GM12878 (cell line): Measurements from ENCODE around the gene ARL16. TPM values are rescaled to one million over a fixed set of nuclear protein-coding genes. Genes with fewer than 3 reads are reported as not detected.
A peak's percentile ranks its signal among the peaks of the same experiment; 100 is the strongest.

Experiments used
- CHD2 ChIP-seq: IDR thresholded peaks from 2 replicates; pipeline ENCODE4 v1.6.1; 2011; ENCODE audit warnings: low read depth, low read length, improper control_type of control experiment, borderline replicate concordance
- CREM ChIP-seq: IDR thresholded peaks from 2 replicates; pipeline ENCODE4 v1.6.1; 2014; ENCODE audit warnings: antibody characterized with exemption, low read depth
- CUX1 ChIP-seq: IDR thresholded peaks from 2 replicates; pipeline ENCODE4 v1.6.1; 2012; ENCODE audit warnings: improper control_type of control experiment, low read depth, low read length; ENCODE audit not compliant: insufficient replicate concordance
- EGR1 ChIP-seq, 2 experiments: IDR thresholded peaks; 1 replicate in 1 of 2; 2 replicates in 1 of 2; pipeline ENCODE4 v1.6.1; 2011 to 2012; ENCODE audit warnings: low read depth in 2 of 2, low read length in 2 of 2, borderline replicate concordance in 1 of 2, mild to moderate bottlenecking in 1 of 2, moderate library complexity in 1 of 2
- IRF4 ChIP-seq: IDR thresholded peaks from 2 replicates; pipeline ENCODE4 v1.6.1; 2011; ENCODE audit warnings: low read depth, low read length
- MXI1 ChIP-seq: fragments of 150-350 bp; IDR thresholded peaks from 2 replicates; pipeline ENCODE4 v1.6.1; 2011; ENCODE audit warnings: low read depth, mild to moderate bottlenecking, inconsistent platforms, low read length, improper control_type of control experiment
- NBN ChIP-seq: fragments of 450-650 bp; IDR thresholded peaks from 2 replicates; pipeline ENCODE4 v1.6.1; 2016
- NFYB ChIP-seq: IDR thresholded peaks from 2 replicates; pipeline ENCODE4 v1.6.1; 2011; ENCODE audit warnings: low read depth, mild to moderate bottlenecking, low read length, improper control_type of control experiment, moderate library complexity; ENCODE audit not compliant: insufficient read depth
- RB1 ChIP-seq: fragments of 450-650 bp; formaldehyde crosslinking; IDR thresholded peaks from 2 replicates; pipeline ENCODE4 v1.6.1; 2017; ENCODE audit warnings: mild to moderate bottlenecking, borderline replicate concordance
- RFX5 ChIP-seq: IDR thresholded peaks from 2 replicates; pipeline ENCODE4 v1.6.1; 2011; ENCODE audit warnings: low read depth, low read length, improper control_type of control experiment
- SUPT20H ChIP-seq: IDR thresholded peaks from 2 replicates; pipeline ENCODE4 v1.6.1; 2011; ENCODE audit warnings: low read depth, mild to moderate bottlenecking, low read length, moderate library complexity, borderline replicate concordance; ENCODE audit not compliant: control insufficient read depth
- USF1 ChIP-seq: IDR thresholded peaks from 2 replicates; pipeline ENCODE4 v1.6.1; 2011; ENCODE audit warnings: borderline replicate concordance, low read depth, mild to moderate bottlenecking, moderate library complexity, mixed read lengths, low read length; ENCODE audit not compliant: insufficient read depth; ENCODE audit errors: extremely low read length
- ZBED1 ChIP-seq: IDR thresholded peaks from 2 replicates; pipeline ENCODE4 v1.6.1; 2016; ENCODE audit warnings: borderline replicate concordance
- ZNF207 ChIP-seq: fragments of 450-650 bp; IDR thresholded peaks from 2 replicates; pipeline ENCODE4 v1.6.1; 2014; ENCODE audit warnings: antibody characterized with exemption, mild to moderate bottlenecking, borderline replicate concordance
- ZNF687 ChIP-seq: fragments of 450-650 bp; IDR thresholded peaks from 2 replicates; pipeline ENCODE4 v1.6.1; 2017; ENCODE audit warnings: mild to moderate bottlenecking, moderate library complexity
- polyA plus RNA-seq, 11 experiments: library from polyadenylated mRNA; depleted of rRNA in 4 of 11; unstranded in 6 of 11; stranded (reverse) in 5 of 11; fragments of >200 nt; fragmentation: Nextera tagmentation in 4 of 11; fragmentation: Illumina TruSeq in 1 of 11; extraction: Ambion mirVana in 4 of 11; extraction: Trizol in 1 of 11; gene quantifications; 1 replicate in 1 of 11; 2 replicates in 10 of 11; pipeline versions ENCODE4 v1.2.1 to v1.2.3, GENCODE V29; 2011 to 2016; ENCODE audit warnings: inconsistent platforms in 2 of 11, missing spikeins in 2 of 11, low read depth in 1 of 11
- total RNA-seq, 4 experiments: library from RNA; depleted of rRNA in 3 of 4; stranded (reverse); fragments of >200 nt in 3 of 4; fragmentation: Illumina TruSeq in 1 of 4; extraction: Trizol in 1 of 4; gene quantifications; 2 replicates each; pipeline versions ENCODE4 v1.2.1 to v1.2.3, GENCODE V29; 2013 to 2021

ARL16 gene
- total and polyA plus RNA-seq, 10 of the 15 experiments (the other 5 are each of a cell fraction or from before 2014, with no cell fraction given) = 4.7 to 47.6 (median 30.9) TPM

- TF ChIP-seq ZNF687 (peak; percentile 92), RB1 (0 out of 2 replicates have a peak, but pooled peaks have one; percentile 76), EGR1 (IDR thresholded peaks at IDR 0.05; ENCODE audit: borderline replicate concordance in 1 of 2, low read depth in 2 of 2, low read length in 2 of 2) (0 out of 3 replicates have a peak, but pooled peaks of 1 of the 2 experiments have one; percentile 41), SUPT20H (no peak), ZNF207 (peak; percentile 83; the same call in 1 of the 2 replicates), MXI1 (peak; percentile 93), IRF4 (no peak), CREM (peak; percentile 24; the same call in 1 of the 2 replicates), RFX5 (no peak), CHD2 (peak; percentile 34; the same call in 1 of the 2 replicates), CUX1 (no peak), NBN (0 out of 2 replicates have a peak, but pooled peaks have one; percentile 15), USF1 (peak; percentile 83), ZBED1 (no peak), NFYB (0 out of 2 replicates have a peak, but pooled peaks have one; percentile 46)
These were observed 28.3 kb upstream of the ARL16 start, which contains the start of gene SLC25A10 (continued) for GRCh38 chr17:81711814-81712467.
